Measurements from ENCODE around the gene BCAS3.

The BCAS3 gene

DNA sequence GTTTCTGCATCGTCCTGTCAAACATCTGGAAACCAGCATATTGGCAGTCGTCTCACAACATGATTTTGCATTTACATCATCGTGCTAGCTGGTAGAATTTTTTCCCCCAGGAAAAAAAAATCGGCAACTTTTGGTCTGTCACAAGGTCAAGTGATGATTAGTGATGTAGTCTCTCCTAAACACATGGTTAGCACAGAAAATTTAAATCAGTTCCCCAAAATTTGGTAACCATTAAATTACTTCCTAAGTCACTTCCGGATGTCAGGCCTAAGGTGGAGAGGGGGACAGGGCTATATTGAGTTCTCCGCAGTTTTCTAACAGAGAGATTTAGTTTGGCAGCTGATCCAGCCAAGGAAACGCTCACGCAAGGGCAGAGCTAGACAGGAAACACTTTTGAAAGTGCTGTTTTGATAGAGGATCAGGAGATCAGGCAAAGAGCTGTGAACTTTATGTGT lies 451.0 kb downstream of the BCAS3 start:
- no peak for DNase-seq
- Histone ChIP-seq H3K36me3 (ENCODE audit: control insufficient read depth, insufficient read depth, low read length) (no peaks in the 10 kb centered on the region), H3K27ac (ENCODE audit: insufficient read depth, low read length, poor library complexity, severe bottlenecking) (no peak overlapping the region), H3K27me3 (replicated peaks; ENCODE audit: control insufficient read depth, insufficient read depth, low read length, poor library complexity, severe bottlenecking) (no peaks in the 10 kb centered on the region), H3K4me1 (ENCODE audit: control insufficient read depth, insufficient read depth, low read length, poor library complexity, severe bottlenecking) (no peaks in the 10 kb centered on the region), H3K4me3 (ENCODE audit: insufficient read depth, low read depth, low read length, poor library complexity, severe bottlenecking) (no peak overlapping the region), H3K9me3 (ENCODE audit: control insufficient read depth, low read length) (no peaks in the 10 kb centered on the region)

DNA sequence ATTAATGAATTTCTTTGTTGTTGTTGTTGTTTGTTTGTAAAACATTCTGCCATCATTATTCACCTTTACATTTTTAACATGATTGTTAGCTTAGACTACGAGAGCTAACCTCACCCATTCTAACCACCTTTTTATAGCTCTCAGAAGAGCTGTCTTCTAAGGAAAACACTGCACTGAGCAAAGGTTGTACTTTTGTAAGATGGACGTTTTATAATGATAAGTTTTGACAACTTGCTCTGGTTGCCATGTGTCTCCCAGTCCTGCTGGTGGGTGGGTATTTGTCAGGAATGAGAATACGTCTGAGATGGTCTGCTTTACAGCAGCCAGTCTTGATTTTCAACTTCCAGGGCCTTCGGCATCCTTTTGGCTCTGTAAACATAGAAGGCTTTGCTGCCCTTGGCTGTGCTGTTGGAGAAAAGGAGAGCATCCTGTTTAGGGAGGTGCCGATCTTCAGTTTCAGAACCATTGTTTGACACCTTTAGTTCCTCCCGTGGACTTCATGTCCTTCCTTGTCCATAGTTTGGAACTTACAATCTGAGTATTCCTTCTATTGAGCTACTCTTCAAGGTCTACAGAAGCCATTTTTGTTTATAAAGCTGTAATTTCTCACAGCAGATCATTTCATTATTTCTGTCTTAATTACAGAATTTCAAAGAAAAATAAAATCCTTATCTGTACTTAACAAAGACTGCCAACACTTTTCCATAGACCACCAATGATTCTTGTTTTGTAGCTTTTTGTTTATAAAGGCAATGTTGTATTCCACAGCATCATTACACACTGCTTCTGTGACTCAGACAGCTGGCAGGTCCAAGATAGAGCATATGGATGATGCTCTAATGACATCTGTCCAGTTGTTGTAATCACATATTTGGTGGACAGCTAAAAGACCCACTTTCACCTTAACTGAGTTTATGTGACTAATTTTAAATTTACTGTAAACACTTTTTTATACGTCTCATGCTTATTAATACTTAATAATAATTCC lies 451.9 kb downstream of the BCAS3 start:
- no peaks in the 10 kb centered on the region for H3K27me3 ChIP-seq (replicated peaks; ENCODE audit: control insufficient read depth, insufficient read depth, low read length, poor library complexity, severe bottlenecking)
- no peak for DNase-seq
- H3K9me3 ChIP-seq (ENCODE audit: control insufficient read depth, low read length) = no peaks in the 10 kb centered on the region
- H3K27ac ChIP-seq (ENCODE audit: insufficient read depth, low read length, poor library complexity, severe bottlenecking) = no peak overlapping the region
- no peaks in the 10 kb centered on the region for H3K36me3 ChIP-seq (ENCODE audit: control insufficient read depth, insufficient read depth, low read length)
- H3K4me3 ChIP-seq (ENCODE audit: insufficient read depth, low read depth, low read length, poor library complexity, severe bottlenecking) = no peak overlapping the region
- no peaks in the 10 kb centered on the region for H3K4me1 ChIP-seq (ENCODE audit: control insufficient read depth, insufficient read depth, low read length, poor library complexity, severe bottlenecking)

DNA sequence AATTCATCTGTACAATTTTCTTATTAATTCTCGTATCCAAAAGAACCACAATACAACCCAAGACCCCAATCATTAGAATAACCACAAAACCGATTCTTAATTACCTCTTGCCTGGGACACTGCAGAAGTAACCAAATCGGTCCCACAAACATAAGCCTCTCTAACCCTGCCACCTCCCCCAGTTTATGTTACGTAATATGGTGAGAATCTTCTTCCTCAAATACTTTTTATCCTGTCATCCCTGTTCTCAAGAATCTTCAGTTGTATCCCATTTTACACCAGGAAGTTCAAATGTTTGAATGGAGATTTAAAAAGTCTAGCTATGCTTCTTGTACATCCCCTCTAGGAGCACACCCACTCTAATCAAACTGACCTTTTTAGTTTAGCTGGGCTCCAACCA lies 452.7 kb downstream of the BCAS3 start:
- no peak overlapping the region for H3K4me3 ChIP-seq (ENCODE audit: insufficient read depth, low read depth, low read length, poor library complexity, severe bottlenecking)
- H3K27ac ChIP-seq (ENCODE audit: insufficient read depth, low read length, poor library complexity, severe bottlenecking) = no peak overlapping the region
- no peaks in the 10 kb centered on the region for H3K4me1 ChIP-seq (ENCODE audit: control insufficient read depth, insufficient read depth, low read length, poor library complexity, severe bottlenecking)
- H3K36me3 ChIP-seq (ENCODE audit: control insufficient read depth, insufficient read depth, low read length) = no peaks in the 10 kb centered on the region
- H3K27me3 ChIP-seq (replicated peaks; ENCODE audit: control insufficient read depth, insufficient read depth, low read length, poor library complexity, severe bottlenecking) = no peaks in the 10 kb centered on the region
- no peak for DNase-seq
- no peaks in the 10 kb centered on the region for H3K9me3 ChIP-seq (ENCODE audit: control insufficient read depth, low read length)

DNA sequence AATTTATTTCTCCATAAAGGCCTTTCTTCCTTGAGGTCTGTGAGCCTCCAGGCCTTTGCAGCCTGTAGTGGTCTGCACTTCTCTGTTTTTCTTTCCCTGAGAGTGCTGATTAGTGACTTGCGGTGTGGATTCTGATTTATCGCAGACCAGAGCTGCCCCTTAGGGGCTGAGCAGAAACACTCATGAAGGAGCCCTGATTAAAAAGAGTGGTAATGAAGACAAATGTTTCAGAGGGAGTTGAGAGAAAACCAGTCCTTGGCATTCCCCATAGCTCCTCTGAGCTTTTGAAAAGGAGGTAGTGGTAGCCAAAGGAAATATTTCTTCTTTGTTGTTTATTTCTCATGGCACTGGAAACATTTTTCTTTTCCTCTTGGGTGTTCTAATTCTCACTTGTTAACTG lies 453.9 kb downstream of the BCAS3 start:
- H3K4me1 ChIP-seq (ENCODE audit: control insufficient read depth, insufficient read depth, low read length, poor library complexity, severe bottlenecking) = no peaks in the 10 kb centered on the region
- no peak overlapping the region for H3K27ac ChIP-seq (ENCODE audit: insufficient read depth, low read length, poor library complexity, severe bottlenecking)
- no peak for DNase-seq
- H3K36me3 ChIP-seq (ENCODE audit: control insufficient read depth, insufficient read depth, low read length) = no peaks in the 10 kb centered on the region
- no peaks in the 10 kb centered on the region for H3K27me3 ChIP-seq (replicated peaks; ENCODE audit: control insufficient read depth, insufficient read depth, low read length, poor library complexity, severe bottlenecking)
- no peaks in the 10 kb centered on the region for H3K9me3 ChIP-seq (ENCODE audit: control insufficient read depth, low read length)
- no peak overlapping the region for H3K4me3 ChIP-seq (ENCODE audit: insufficient read depth, low read depth, low read length, poor library complexity, severe bottlenecking)

DNA sequence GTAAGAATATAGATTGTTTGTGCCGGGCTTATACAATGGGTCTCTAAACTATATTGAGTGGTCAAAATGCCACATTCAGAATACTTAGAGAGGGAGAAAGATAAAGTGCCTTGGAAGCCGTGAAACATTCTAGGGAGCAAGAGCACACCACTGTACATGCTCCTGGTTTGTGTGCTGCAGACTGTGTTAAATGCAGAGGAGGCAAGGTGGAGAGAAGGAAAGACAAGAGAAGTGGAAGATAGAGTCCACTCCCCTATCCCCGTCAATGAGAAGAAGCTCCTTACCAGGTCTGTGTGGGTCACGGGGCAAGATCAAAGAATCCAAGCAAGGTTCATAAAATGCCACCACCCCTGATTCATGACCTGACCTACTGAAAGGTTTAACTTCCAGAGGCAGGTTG lies 454.9 kb downstream of the BCAS3 start:
- no peak for DNase-seq
- H3K36me3 ChIP-seq (ENCODE audit: control insufficient read depth, insufficient read depth, low read length) = no peaks in the 10 kb centered on the region
- H3K27me3 ChIP-seq (replicated peaks; ENCODE audit: control insufficient read depth, insufficient read depth, low read length, poor library complexity, severe bottlenecking) = no peaks in the 10 kb centered on the region
- no peaks in the 10 kb centered on the region for H3K4me1 ChIP-seq (ENCODE audit: control insufficient read depth, insufficient read depth, low read length, poor library complexity, severe bottlenecking)
- H3K27ac ChIP-seq (ENCODE audit: insufficient read depth, low read length, poor library complexity, severe bottlenecking) = no peak overlapping the region
- no peak overlapping the region for H3K4me3 ChIP-seq (ENCODE audit: insufficient read depth, low read depth, low read length, poor library complexity, severe bottlenecking)
- H3K9me3 ChIP-seq (ENCODE audit: control insufficient read depth, low read length) = no peaks in the 10 kb centered on the region

DNA sequence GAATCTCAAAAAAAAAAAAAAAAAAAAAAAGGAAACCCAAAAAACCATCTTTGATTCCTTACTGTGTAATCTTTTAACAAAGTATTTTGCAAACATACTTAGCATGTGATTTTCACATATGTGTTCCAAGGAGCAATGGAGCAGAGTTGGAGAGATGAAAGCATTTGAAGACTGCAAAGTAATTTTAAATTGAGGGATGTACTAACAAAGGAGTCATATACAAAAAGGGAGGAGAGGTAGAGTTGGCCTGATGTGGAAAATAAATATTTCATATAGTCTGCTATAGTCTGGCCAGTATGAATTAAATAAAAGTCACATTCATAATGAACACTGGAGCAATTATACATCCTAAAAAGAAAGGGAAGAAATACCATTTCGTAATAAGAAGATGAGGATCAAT lies 456.2 kb downstream of the BCAS3 start:
- Histone ChIP-seq H3K36me3 (ENCODE audit: control insufficient read depth, insufficient read depth, low read length) (no peaks in the 10 kb centered on the region), H3K9me3 (ENCODE audit: control insufficient read depth, low read length) (no peaks in the 10 kb centered on the region), H3K27me3 (replicated peaks; ENCODE audit: control insufficient read depth, insufficient read depth, low read length, poor library complexity, severe bottlenecking) (no peaks in the 10 kb centered on the region), H3K27ac (ENCODE audit: insufficient read depth, low read length, poor library complexity, severe bottlenecking) (no peak overlapping the region), H3K4me1 (ENCODE audit: control insufficient read depth, insufficient read depth, low read length, poor library complexity, severe bottlenecking) (no peaks in the 10 kb centered on the region), H3K4me3 (ENCODE audit: insufficient read depth, low read depth, low read length, poor library complexity, severe bottlenecking) (no peak overlapping the region)
- no peak for DNase-seq

DNA sequence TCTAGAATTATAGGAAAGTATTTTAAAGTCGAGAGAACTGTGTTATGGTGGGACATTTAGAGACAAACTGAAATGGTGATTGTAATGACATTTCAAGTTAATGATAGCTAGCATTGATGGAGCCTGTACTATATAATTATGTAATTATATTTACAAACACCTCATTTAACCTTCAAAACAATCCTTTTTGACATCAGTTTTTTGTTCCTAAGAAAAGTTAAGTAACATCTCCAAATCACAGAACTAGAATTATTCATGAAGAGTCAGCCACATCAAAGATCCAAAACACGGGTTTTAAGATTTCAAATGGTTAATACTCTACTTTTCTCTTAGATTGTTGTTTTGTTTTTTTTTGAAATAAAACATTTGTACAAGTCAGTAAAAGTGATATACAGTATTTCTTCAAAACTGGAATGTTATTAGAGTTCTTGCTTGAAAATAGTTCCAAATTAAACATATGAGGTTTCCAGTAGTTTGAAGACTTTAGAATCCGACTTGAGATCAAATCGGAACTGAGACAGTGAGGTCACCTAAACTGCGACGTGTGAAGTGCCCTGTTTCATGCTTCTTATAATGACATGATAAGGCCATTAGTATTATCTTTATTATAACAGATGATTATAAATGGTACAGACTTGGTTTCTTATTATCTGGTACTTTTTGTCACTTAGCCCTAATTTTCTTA lies 457.0 kb downstream of the BCAS3 start:
- H3K4me1 ChIP-seq (ENCODE audit: control insufficient read depth, insufficient read depth, low read length, poor library complexity, severe bottlenecking) = peaks cover 5% of the 10 kb centered on the region
- H3K27me3 ChIP-seq (replicated peaks; ENCODE audit: control insufficient read depth, insufficient read depth, low read length, poor library complexity, severe bottlenecking) = no peaks in the 10 kb centered on the region
- DNase-seq = no peak

DNA sequence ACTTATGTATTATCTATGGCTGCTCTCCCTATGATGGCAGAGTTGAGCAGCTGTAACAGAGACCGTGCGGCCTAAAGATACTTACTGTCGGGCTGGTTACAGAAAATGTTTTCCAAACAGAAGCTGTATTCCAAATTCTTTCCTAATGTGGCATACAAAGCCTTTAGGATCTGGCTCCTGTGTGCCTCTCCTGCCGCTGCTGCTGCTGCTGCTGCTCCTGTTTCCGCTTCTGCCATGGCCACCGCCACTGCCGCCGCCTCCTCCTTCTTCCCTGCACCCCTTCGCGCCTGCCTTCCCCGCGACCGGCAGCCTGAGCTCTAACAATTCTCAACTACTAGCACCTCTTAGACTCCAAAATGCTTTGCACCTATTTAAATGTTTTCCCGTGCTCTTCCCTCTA lies 458.1 kb downstream of the BCAS3 start:
- DNase-seq = no peak
- Histone ChIP-seq H3K4me1 (ENCODE audit: control insufficient read depth, insufficient read depth, low read length, poor library complexity, severe bottlenecking) (peaks cover 10% of the 10 kb centered on the region), H3K4me3 (ENCODE audit: insufficient read depth, low read depth, low read length, poor library complexity, severe bottlenecking) (no peak overlapping the region), H3K27ac (ENCODE audit: insufficient read depth, low read length, poor library complexity, severe bottlenecking) (no peak overlapping the region), H3K27me3 (replicated peaks; ENCODE audit: control insufficient read depth, insufficient read depth, low read length, poor library complexity, severe bottlenecking) (no peaks in the 10 kb centered on the region), H3K9me3 (ENCODE audit: control insufficient read depth, low read length) (no peaks in the 10 kb centered on the region), H3K36me3 (ENCODE audit: control insufficient read depth, insufficient read depth, low read length) (no peaks in the 10 kb centered on the region)

More for the DNA sequence above, 457.0 kb downstream of the BCAS3 start:
- H3K36me3 ChIP-seq (ENCODE audit: control insufficient read depth, insufficient read depth, low read length) = no peaks in the 10 kb centered on the region
- no peaks in the 10 kb centered on the region for H3K9me3 ChIP-seq (ENCODE audit: control insufficient read depth, low read length)
- no peak overlapping the region for H3K4me3 ChIP-seq (ENCODE audit: insufficient read depth, low read depth, low read length, poor library complexity, severe bottlenecking)
- H3K27ac ChIP-seq (ENCODE audit: insufficient read depth, low read length, poor library complexity, severe bottlenecking) = no peak overlapping the region

DNA sequence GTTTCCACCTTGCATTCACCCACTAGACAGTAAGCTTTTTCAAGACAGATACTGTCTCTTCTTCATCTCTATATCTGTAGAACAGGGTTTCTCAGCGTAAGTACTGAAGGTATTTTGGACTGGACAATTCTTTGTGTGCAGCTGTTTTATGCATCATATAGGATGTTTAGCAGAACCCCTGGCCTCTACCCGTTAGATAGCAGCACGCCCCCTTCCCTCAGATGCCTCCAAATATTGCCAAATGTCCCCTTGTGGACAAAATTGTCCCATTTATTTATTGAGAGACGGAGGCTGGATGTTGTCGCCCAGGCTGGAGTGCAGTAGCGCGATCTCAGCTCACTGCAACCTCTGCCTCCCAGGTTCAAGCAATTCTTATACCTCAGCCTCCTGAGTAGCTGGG lies 458.6 kb downstream of the BCAS3 start:
- no peaks in the 10 kb centered on the region for H3K36me3 ChIP-seq (ENCODE audit: control insufficient read depth, insufficient read depth, low read length)
- H3K9me3 ChIP-seq (ENCODE audit: control insufficient read depth, low read length) = no peaks in the 10 kb centered on the region
- DNase-seq = no peak
- H3K4me3 ChIP-seq (ENCODE audit: insufficient read depth, low read depth, low read length, poor library complexity, severe bottlenecking) = no peak overlapping the region
- no peak overlapping the region for H3K27ac ChIP-seq (ENCODE audit: insufficient read depth, low read length, poor library complexity, severe bottlenecking)
- H3K4me1 ChIP-seq (ENCODE audit: control insufficient read depth, insufficient read depth, low read length, poor library complexity, severe bottlenecking) = peaks cover 10% of the 10 kb centered on the region
- no peaks in the 10 kb centered on the region for H3K27me3 ChIP-seq (replicated peaks; ENCODE audit: control insufficient read depth, insufficient read depth, low read length, poor library complexity, severe bottlenecking)

DNA sequence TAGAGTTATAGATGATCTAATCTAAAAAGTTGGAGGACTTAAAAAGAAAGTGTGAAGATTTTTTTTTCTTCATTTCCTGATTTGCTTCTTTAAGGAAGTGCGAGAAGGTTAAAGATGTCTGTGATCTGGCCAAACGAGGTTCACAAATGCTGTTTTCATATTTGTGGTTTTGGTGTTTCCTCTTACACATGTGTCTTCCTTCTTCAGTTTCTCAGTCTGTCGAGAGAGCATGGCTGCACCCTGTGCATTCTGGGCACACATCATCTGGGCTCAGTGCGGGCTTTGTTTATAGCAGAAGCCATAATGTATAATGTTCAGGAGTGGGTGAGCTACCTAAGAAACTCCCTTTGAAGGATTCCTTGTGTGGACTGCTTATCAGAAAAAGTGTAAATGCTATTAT lies 461.6 kb downstream of the BCAS3 start:
- Histone ChIP-seq H3K27me3 (replicated peaks; ENCODE audit: control insufficient read depth, insufficient read depth, low read length, poor library complexity, severe bottlenecking) (no peaks in the 10 kb centered on the region), H3K27ac (ENCODE audit: insufficient read depth, low read length, poor library complexity, severe bottlenecking) (no peak overlapping the region), H3K9me3 (ENCODE audit: control insufficient read depth, low read length) (no peaks in the 10 kb centered on the region), H3K4me1 (ENCODE audit: control insufficient read depth, insufficient read depth, low read length, poor library complexity, severe bottlenecking) (peaks cover 10% of the 10 kb centered on the region), H3K36me3 (ENCODE audit: control insufficient read depth, insufficient read depth, low read length) (no peaks in the 10 kb centered on the region), H3K4me3 (ENCODE audit: insufficient read depth, low read depth, low read length, poor library complexity, severe bottlenecking) (no peak overlapping the region)
- DNase-seq = peak; percentile 9 to 36 (median 27)

Data from effector memory CD4-positive, alpha-beta T cell (primary cell).